Liver (tissue), 9 donors: ENCODE data around the gene IFT57. TPM values are rescaled to one million over a fixed set of nuclear protein-coding genes. Genes with fewer than 3 reads are reported as not detected.

Experiments used
- DNase-seq: peaks from one replicate; pipeline ENCODE4 v3.0.0-alpha.2; 2017; ENCODE audit warnings: low spot score
- H3K27ac ChIP-seq, 2 donors: one replicate each; pipeline ENCODE4 v1.7.0; 2013; ENCODE audit warnings: inconsistent platforms in 2 of 2, low read length in 2 of 2, control low read depth in 1 of 2, low read depth in 1 of 2, mild to moderate bottlenecking in 1 of 2
- H3K27me3 ChIP-seq, 4 donors: one replicate each; pipeline versions ENCODE4 v1.6.1 to v1.7.0; 2013; ENCODE audit warnings: low read length in 3 of 4, inconsistent platforms in 1 of 4, mild to moderate bottlenecking in 1 of 4, moderate library complexity in 1 of 4; ENCODE audit not compliant: control insufficient read depth in 4 of 4, insufficient read depth in 4 of 4
- H3K36me3 ChIP-seq, 4 donors: one replicate each; pipeline versions ENCODE4 v1.6.1 to v1.7.0; 2013; ENCODE audit warnings: low read length in 3 of 4, mild to moderate bottlenecking in 3 of 4, low read depth in 1 of 4, moderate library complexity in 1 of 4; ENCODE audit not compliant: control insufficient read depth in 4 of 4, insufficient read depth in 3 of 4
- H3K4me1 ChIP-seq, 4 donors: one replicate each; pipeline versions ENCODE4 v1.6.1 to v1.7.0; 2013; ENCODE audit warnings: low read length in 3 of 4, mild to moderate bottlenecking in 3 of 4, moderate library complexity in 1 of 4; ENCODE audit not compliant: control insufficient read depth in 4 of 4, insufficient read depth in 4 of 4
- H3K4me3 ChIP-seq, 3 donors: one replicate each; pipeline versions ENCODE4 v1.6.1 to v1.7.0; 2013; ENCODE audit warnings: low read length in 3 of 3, control low read depth in 1 of 3, low read depth in 1 of 3, mild to moderate bottlenecking in 1 of 3
- H3K9ac ChIP-seq, 2 donors: one replicate each; pipeline ENCODE4 v1.7.0; 2013; ENCODE audit warnings: low read length in 2 of 2, mild to moderate bottlenecking in 2 of 2, moderate library complexity in 2 of 2, control low read depth in 1 of 2, low read depth in 1 of 2
- H3K9me3 ChIP-seq, 4 donors: one replicate each; pipeline versions ENCODE4 v1.6.1 to v1.7.0; 2013; ENCODE audit warnings: low read length in 3 of 4; ENCODE audit not compliant: control insufficient read depth in 4 of 4
- ATF3 ChIP-seq: IDR thresholded peaks from 2 replicates; pipeline ENCODE4 v1.6.1; 2016; ENCODE audit warnings: antibody characterized with exemption
- CTCF ChIP-seq: fragments of 150-350 bp; IDR thresholded peaks from 2 replicates; pipeline ENCODE4 v1.5.1; 2017; ENCODE audit warnings: improper control_type of control experiment, low read depth, low read length; ENCODE audit not compliant: missing input control
- HNF4A ChIP-seq, 2 donors: conservative IDR thresholded peaks; 2 replicates each; pipeline ENCODE4 v1.6.1; 2016; ENCODE audit warnings: antibody characterized with exemption in 2 of 2, mild to moderate bottlenecking in 2 of 2
- HNF4G ChIP-seq: IDR thresholded peaks from 2 replicates; pipeline ENCODE4 v1.6.1; 2016; ENCODE audit warnings: antibody characterized with exemption
- JUND ChIP-seq, 2 donors: IDR thresholded peaks; 2 replicates each; pipeline ENCODE4 v1.6.1; 2016; ENCODE audit warnings: antibody characterized with exemption in 2 of 2
- MAX ChIP-seq: IDR thresholded peaks from 2 replicates; pipeline ENCODE4 v1.6.1; 2016; ENCODE audit warnings: antibody characterized with exemption
- NR2F2 ChIP-seq: IDR thresholded peaks from 2 replicates; pipeline ENCODE4 v1.6.1; 2016; ENCODE audit warnings: antibody characterized with exemption
- RAD21 ChIP-seq, 2 donors: IDR thresholded peaks; 2 replicates each; pipeline ENCODE4 v1.6.1; 2016; ENCODE audit warnings: antibody characterized with exemption in 2 of 2, mild to moderate bottlenecking in 2 of 2
- REST ChIP-seq: IDR thresholded peaks from 2 replicates; pipeline ENCODE4 v1.6.1; 2016; ENCODE audit warnings: antibody characterized with exemption, mild to moderate bottlenecking
- TAF1 ChIP-seq: conservative IDR thresholded peaks from 2 replicates; pipeline ENCODE4 v1.6.1; 2016; ENCODE audit warnings: antibody characterized with exemption, mild to moderate bottlenecking
- YY1 ChIP-seq: IDR thresholded peaks from 2 replicates; pipeline ENCODE4 v1.6.1; 2016; ENCODE audit warnings: antibody characterized with exemption, mild to moderate bottlenecking
- ZBTB33 ChIP-seq: IDR thresholded peaks from 2 replicates; pipeline ENCODE4 v1.6.1; 2016; ENCODE audit warnings: antibody characterized with exemption
- WGBS: extraction: QIAGEN DNeasy Blood & Tissue Kit; methylation state at CpG from one replicate; pipeline ENCODE4 v1.1.7; 2013; 5-methylcytosine and 5-hydroxymethylcytosine counted together
- polyA plus RNA-seq, 2 donors: library from polyadenylated mRNA; stranded (reverse) in 1 of 2; unstranded in 1 of 2; fragments of 200-250 nt in 1 of 2; fragments of >200 nt in 1 of 2; fragmentation: Nextera tagmentation in 1 of 2; extraction: Ambion mirVana in 1 of 2; gene quantifications; one replicate each; pipeline versions ENCODE4 v1.2.1 to v1.2.3, GENCODE V29; 2013 to 2015
- total RNA-seq, 2 donors: library from RNA; depleted of rRNA; stranded (reverse); fragments of >200 nt; gene quantifications; one replicate each; pipeline ENCODE4 v1.2.3, GENCODE V29; 2014
- donor health status: healthy.
- donor health status: healthy.
- donor health status: healthy.
- donor health status: healthy.
- donor health status: healthy.

Gene IFT57
- total and polyA plus RNA-seq, 4 donors, result 5.2 to 9.2 (median 7.3) TPM

- TF ChIP-seq ZBTB33 (no peak), JUND (IDR thresholded peaks at IDR 0.05) (no peak), HNF4G (no peak)
These were observed 63.1 kb downstream of the IFT57 start (continued) for GRCh38 chr3:108159105-108159504.

- peaks cover 0 to 3% (median 0%) of the 10 kb centered on the region in 4 donors for H3K36me3 ChIP-seq
- no peak for DNase-seq
- H3K27ac ChIP-seq, result no peak overlapping the region
- no peak overlapping the region for H3K9ac ChIP-seq
- no peaks in the 10 kb centered on the region for H3K4me1 ChIP-seq
- no peaks in the 10 kb centered on the region for H3K27me3 ChIP-seq
- no peaks in the 10 kb centered on the region for H3K9me3 ChIP-seq
- TF ChIP-seq ZBTB33 (no peak), NR2F2 (no peak), ATF3 (no peak), YY1 (no peak), JUND (IDR thresholded peaks at IDR 0.05) (no peak), TAF1 (no peak), MAX (no peak), CTCF (no peak), REST (no peak), RAD21 (IDR thresholded peaks at IDR 0.05) (no peak), HNF4A (conservative IDR thresholded peaks at IDR 0.05) (no peak)
- 79% methylated on average over 1 of the region's 1 CpG for WGBS
- no peak overlapping the region for H3K4me3 ChIP-seq
These were observed 64.0 kb downstream of the IFT57 start for GRCh38 chr3:108158251-108158650.
